ENCODE measurements around the gene DRC7. TPM values are rescaled to one million over a fixed set of nuclear protein-coding genes. Genes with fewer than 3 reads are reported as not detected.
A peak's percentile ranks its signal among the peaks of the same experiment; 100 is the strongest.

Gene DRC7
- polyA plus RNA-seq (2012; ENCODE audit: low read depth, missing spikeins): 0.55 TPM

- TF ChIP-seq POLR2AphosphoS5 (IDR thresholded peaks at IDR 0.05; ENCODE audit: low read depth, low read length): no peak
- no peak for TF ChIP-seq PAX5 (IDR thresholded peaks at IDR 0.05; ENCODE audit: insufficient read depth, low read length, severe bottlenecking)
- TF ChIP-seq TAF1 (IDR thresholded peaks at IDR 0.05; ENCODE audit: low read depth, low read length): no peak
- TF ChIP-seq POLR2A (IDR thresholded peaks at IDR 0.05; ENCODE audit: low read depth, low read length): no peak
- no peak for TF ChIP-seq POU2F2 (IDR thresholded peaks at IDR 0.05; ENCODE audit: low read depth, low read length)
- no peak for TF ChIP-seq SPI1 (IDR thresholded peaks at IDR 0.05; ENCODE audit: low read depth, low read length)
- DNase-seq (ENCODE audit: insufficient read length, low spot score): peak; percentile 63
- FAIRE-seq: peak; percentile 91
These were observed at the start of gene DRC7 for GRCh38 chr16:57694725-57695679. Gene DRC7, plus strand, starts transcription at chr16:57694806. Its CDS starts 3,144 bp downstream, at chr16:57697950.

GRCh38 chr16:57645169-57645568 lies 49.4 kb upstream of the DRC7 start:
- no peak for TF ChIP-seq POU2F2 (IDR thresholded peaks at IDR 0.05; ENCODE audit: low read depth, low read length)
- TF ChIP-seq TAF1 (IDR thresholded peaks at IDR 0.05; ENCODE audit: low read depth, low read length): no peak
- no peak for FAIRE-seq
- DNase-seq (ENCODE audit: insufficient read length, low spot score): no peak

GRCh38 chr16:57645691-57646387 lies 48.8 kb upstream of the DRC7 start:
- TF ChIP-seq TAF1 (IDR thresholded peaks at IDR 0.05; ENCODE audit: low read depth, low read length) (no peak), SPI1 (IDR thresholded peaks at IDR 0.05; ENCODE audit: low read depth, low read length) (no peak), PAX5 (IDR thresholded peaks at IDR 0.05; ENCODE audit: insufficient read depth, low read length, severe bottlenecking) (no peak), POLR2AphosphoS5 (IDR thresholded peaks at IDR 0.05; ENCODE audit: low read depth, low read length) (no peak), POLR2A (IDR thresholded peaks at IDR 0.05; ENCODE audit: low read depth, low read length) (no peak), POU2F2 (IDR thresholded peaks at IDR 0.05; ENCODE audit: low read depth, low read length) (no peak)
- no peak for DNase-seq (ENCODE audit: insufficient read length, low spot score)
- FAIRE-seq: no peak

- FAIRE-seq (peak; percentile 51), DNase-seq (ENCODE audit: insufficient read length, low spot score) (no peak)
- TF ChIP-seq POLR2A (IDR thresholded peaks at IDR 0.05; ENCODE audit: low read depth, low read length) (no peak), SPI1 (IDR thresholded peaks at IDR 0.05; ENCODE audit: low read depth, low read length) (no peak), TAF1 (IDR thresholded peaks at IDR 0.05; ENCODE audit: low read depth, low read length) (no peak), POU2F2 (IDR thresholded peaks at IDR 0.05; ENCODE audit: low read depth, low read length) (no peak), PAX5 (IDR thresholded peaks at IDR 0.05; ENCODE audit: insufficient read depth, low read length, severe bottlenecking) (no peak), POLR2AphosphoS5 (IDR thresholded peaks at IDR 0.05; ENCODE audit: low read depth, low read length) (no peak)
These were observed 48.1 kb upstream of the DRC7 start for GRCh38 chr16:57646388-57647039.

- DNase-seq (ENCODE audit: insufficient read length, low spot score) (no peak), FAIRE-seq (peak; percentile 31)
- TF ChIP-seq POU2F2 (IDR thresholded peaks at IDR 0.05; ENCODE audit: low read depth, low read length) (no peak), PAX5 (IDR thresholded peaks at IDR 0.05; ENCODE audit: insufficient read depth, low read length, severe bottlenecking) (no peak), POLR2A (IDR thresholded peaks at IDR 0.05; ENCODE audit: low read depth, low read length) (no peak), SPI1 (IDR thresholded peaks at IDR 0.05; ENCODE audit: low read depth, low read length) (no peak), POLR2AphosphoS5 (IDR thresholded peaks at IDR 0.05; ENCODE audit: low read depth, low read length) (no peak), TAF1 (IDR thresholded peaks at IDR 0.05; ENCODE audit: low read depth, low read length) (no peak)
These were observed 47.3 kb upstream of the DRC7 start for GRCh38 chr16:57647136-57647875.

GRCh38 chr16:57648125-57648524 lies 46.5 kb upstream of the DRC7 start:
- FAIRE-seq (no peak), DNase-seq (ENCODE audit: insufficient read length, low spot score) (no peak)
- TF ChIP-seq POLR2A (IDR thresholded peaks at IDR 0.05; ENCODE audit: low read depth, low read length) (no peak), SPI1 (IDR thresholded peaks at IDR 0.05; ENCODE audit: low read depth, low read length) (peak; percentile 84), POLR2AphosphoS5 (IDR thresholded peaks at IDR 0.05; ENCODE audit: low read depth, low read length) (no peak)

GRCh38 chr16:57648581-57649442 lies 45.8 kb upstream of the DRC7 start:
- peak; percentile 42; the same call in 1 of the 2 replicates for TF ChIP-seq POU2F2 (IDR thresholded peaks at IDR 0.05; ENCODE audit: low read depth, low read length)
- TF ChIP-seq PAX5 (IDR thresholded peaks at IDR 0.05; ENCODE audit: insufficient read depth, low read length, severe bottlenecking): no peak
- DNase-seq (ENCODE audit: insufficient read length, low spot score) (peak; percentile 92), FAIRE-seq (peak; percentile 95)

- no peak for FAIRE-seq
- TF ChIP-seq SPI1 (IDR thresholded peaks at IDR 0.05; ENCODE audit: low read depth, low read length): no peak
- no peak for TF ChIP-seq PAX5 (IDR thresholded peaks at IDR 0.05; ENCODE audit: insufficient read depth, low read length, severe bottlenecking)
- no peak for TF ChIP-seq TAF1 (IDR thresholded peaks at IDR 0.05; ENCODE audit: low read depth, low read length)
- TF ChIP-seq POLR2AphosphoS5 (IDR thresholded peaks at IDR 0.05; ENCODE audit: low read depth, low read length): no peak
- TF ChIP-seq POLR2A (IDR thresholded peaks at IDR 0.05; ENCODE audit: low read depth, low read length): no peak
- no peak for TF ChIP-seq POU2F2 (IDR thresholded peaks at IDR 0.05; ENCODE audit: low read depth, low read length)
- no peak for DNase-seq (ENCODE audit: insufficient read length, low spot score)
These were observed 45.2 kb upstream of the DRC7 start for GRCh38 chr16:57649443-57649751.
